Uterus (tissue), 4 donors: ENCODE data around the gene ARAP1. TPM values are rescaled to one million over a fixed set of nuclear protein-coding genes. Genes with fewer than 3 reads are reported as not detected.

Source experiments
- DNase-seq, 2 donors: peaks; one replicate each; pipeline ENCODE4 v3.0.0-alpha.2; 2019 to 2020
- H3K27ac ChIP-seq, 2 donors: fragments of 200-600 bp; sonication (generic); 1 replicate in 1 of 2; 2 replicates in 1 of 2; pipeline ENCODE4 v1.5.1; 2016 to 2018
- H3K27me3 ChIP-seq, 2 donors: fragments of 200-600 bp; sonication (generic); one replicate each; pipeline ENCODE4 v1.5.1; 2018 to 2019; ENCODE audit warnings: control low read depth in 1 of 2
- H3K36me3 ChIP-seq, 2 donors: fragments of 200-600 bp; sonication (generic); one replicate each; pipeline ENCODE4 v1.5.1; 2019; ENCODE audit warnings: control low read depth in 1 of 2
- H3K4me1 ChIP-seq, 2 donors: fragments of 200-600 bp; sonication (generic); one replicate each; pipeline ENCODE4 v1.5.1; 2018 to 2019; ENCODE audit warnings: control low read depth in 1 of 2
- H3K4me3 ChIP-seq, 2 donors: fragments of 200-600 bp; sonication (generic); 1 replicate in 1 of 2; 2 replicates in 1 of 2; pipeline ENCODE4 v1.5.1; 2018 to 2019; ENCODE audit warnings: mild to moderate bottlenecking in 1 of 2
- H3K9me3 ChIP-seq, 2 donors: fragments of 200-600 bp; sonication (generic); one replicate each; pipeline ENCODE4 v1.5.1; 2019; ENCODE audit warnings: control low read depth in 1 of 2
- POLR2A ChIP-seq, 2 donors: fragments of 450-650 bp; IDR thresholded peaks; one replicate each; pipeline ENCODE4 v1.6.1; 2016; ENCODE audit warnings: antibody characterized with exemption in 2 of 2, mild to moderate bottlenecking in 1 of 2, moderate library complexity in 1 of 2
- intact Hi-C: fragments of 100-400 bp; cut with DNase I; formaldehyde crosslinking; loops from one replicate; pipeline ENCODE4 v1.15.1; 2023; ENCODE audit warnings: low total_unique reads
- total RNA-seq, 4 donors: library from RNA; depleted of rRNA in 3 of 4; stranded (reverse); fragments of >200 nt in 3 of 4; gene quantifications; one replicate each; pipeline versions ENCODE4 v1.1.0 to v1.2.4, GENCODE V29; 2014 to 2023
- TF ChIP-seq, protein P1 (sequence below), 4 experiments: fragments of 200-600 bp in 2 of 4; fragments of 450-650 bp in 2 of 4; sonication (generic) in 2 of 4; IDR thresholded peaks; one replicate each; pipeline ENCODE4 v1.5.1; 2016 to 2019; ENCODE audit warnings: antibody characterized with exemption in 4 of 4, mild to moderate bottlenecking in 2 of 4, moderate library complexity in 1 of 4
- donor health status: DM: yes; HTN: yes; CAD: no.

ARAP1 gene
- total RNA-seq, 4 donors from 2014 or later = 21.3 to 222 (median 70.4) TPM

DNA sequence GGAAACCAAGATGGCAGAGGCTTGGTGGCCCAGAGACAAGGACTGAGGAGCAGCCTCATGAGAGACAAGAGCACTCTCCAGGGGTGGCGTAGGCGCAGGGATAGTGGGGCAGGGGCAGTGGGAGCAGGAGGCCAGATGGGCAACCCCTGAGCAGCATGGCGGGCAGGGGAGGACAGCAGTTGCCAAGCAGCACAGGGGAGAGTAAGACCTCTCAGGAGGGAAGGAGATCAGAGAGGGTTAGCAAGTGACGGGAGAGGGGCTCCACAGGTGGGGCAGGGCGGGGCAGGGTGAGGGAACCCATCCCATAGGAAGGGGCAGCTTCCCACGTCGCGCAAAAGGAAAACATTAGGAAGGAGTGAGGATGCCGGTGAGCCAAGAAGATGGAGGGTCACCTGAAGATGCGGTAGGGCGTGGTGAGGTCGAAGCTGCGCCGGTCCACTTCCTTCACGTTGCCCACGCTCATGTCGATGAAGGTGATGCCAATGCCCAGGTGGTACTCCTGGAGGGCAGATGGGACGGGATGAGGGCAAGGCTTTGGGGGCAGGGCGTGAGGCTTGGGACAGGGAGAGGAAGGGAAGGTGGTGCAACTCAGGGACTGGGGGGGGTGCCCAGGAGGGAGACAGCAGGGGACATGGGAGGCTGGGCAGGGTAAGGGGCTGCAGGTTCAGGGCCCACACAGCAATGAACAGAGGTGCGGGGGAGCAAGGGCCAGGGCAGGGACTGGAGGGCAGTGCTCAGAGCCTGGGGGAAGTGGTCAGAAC, 42.5 kb downstream of the ARAP1 start:
- no peak for TF ChIP-seq POLR2A (IDR thresholded peaks at IDR 0.05)
- TF ChIP-seq, protein P1, sequence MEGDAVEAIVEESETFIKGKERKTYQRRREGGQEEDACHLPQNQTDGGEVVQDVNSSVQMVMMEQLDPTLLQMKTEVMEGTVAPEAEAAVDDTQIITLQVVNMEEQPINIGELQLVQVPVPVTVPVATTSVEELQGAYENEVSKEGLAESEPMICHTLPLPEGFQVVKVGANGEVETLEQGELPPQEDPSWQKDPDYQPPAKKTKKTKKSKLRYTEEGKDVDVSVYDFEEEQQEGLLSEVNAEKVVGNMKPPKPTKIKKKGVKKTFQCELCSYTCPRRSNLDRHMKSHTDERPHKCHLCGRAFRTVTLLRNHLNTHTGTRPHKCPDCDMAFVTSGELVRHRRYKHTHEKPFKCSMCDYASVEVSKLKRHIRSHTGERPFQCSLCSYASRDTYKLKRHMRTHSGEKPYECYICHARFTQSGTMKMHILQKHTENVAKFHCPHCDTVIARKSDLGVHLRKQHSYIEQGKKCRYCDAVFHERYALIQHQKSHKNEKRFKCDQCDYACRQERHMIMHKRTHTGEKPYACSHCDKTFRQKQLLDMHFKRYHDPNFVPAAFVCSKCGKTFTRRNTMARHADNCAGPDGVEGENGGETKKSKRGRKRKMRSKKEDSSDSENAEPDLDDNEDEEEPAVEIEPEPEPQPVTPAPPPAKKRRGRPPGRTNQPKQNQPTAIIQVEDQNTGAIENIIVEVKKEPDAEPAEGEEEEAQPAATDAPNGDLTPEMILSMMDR (IDR thresholded peaks at IDR 0.05) = no peak
- intact Hi-C loops = no loop called here
- H3K4me1 ChIP-seq = no peaks in the 10 kb centered on the region
- no peaks in the 10 kb centered on the region for H3K36me3 ChIP-seq
- H3K27ac ChIP-seq = no peak overlapping the region
- no peaks in the 10 kb centered on the region for H3K27me3 ChIP-seq
- DNase-seq = no peak
- no peaks in the 10 kb centered on the region for H3K9me3 ChIP-seq
- H3K4me3 ChIP-seq = no peak overlapping the region

DNA sequence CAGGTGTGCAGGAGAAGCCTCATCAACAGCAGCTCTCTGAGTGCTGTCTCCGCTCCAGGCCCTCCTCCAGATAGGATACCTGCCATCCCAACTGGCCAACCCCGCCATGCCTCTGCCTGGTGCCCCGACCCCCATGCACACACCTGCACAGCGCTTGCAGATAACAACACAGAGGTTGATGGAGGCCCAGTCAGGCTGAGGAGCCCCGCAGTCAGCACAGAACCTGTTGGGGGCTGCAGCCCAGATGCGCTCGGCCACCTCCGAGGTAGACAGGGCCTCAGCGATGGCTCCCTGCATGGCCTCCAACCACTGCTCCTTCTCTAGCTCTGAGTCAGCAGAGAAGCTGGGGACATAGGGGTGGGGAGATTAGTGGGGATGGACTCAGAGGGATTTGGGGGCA, 45.2 kb downstream of the ARAP1 start:
- Histone ChIP-seq H3K36me3 (no peaks in the 10 kb centered on the region), H3K27ac (no peak overlapping the region), H3K27me3 (no peaks in the 10 kb centered on the region), H3K4me1 (peaks cover 13 to 18% of the 10 kb centered on the region in 2 donors), H3K4me3 (no peak overlapping the region), H3K9me3 (no peaks in the 10 kb centered on the region)
- no peak for DNase-seq
- TF ChIP-seq, protein P1 (IDR thresholded peaks at IDR 0.05) = no peak
- no peak for TF ChIP-seq POLR2A (IDR thresholded peaks at IDR 0.05)
- intact Hi-C loops = no loop called here

DNA sequence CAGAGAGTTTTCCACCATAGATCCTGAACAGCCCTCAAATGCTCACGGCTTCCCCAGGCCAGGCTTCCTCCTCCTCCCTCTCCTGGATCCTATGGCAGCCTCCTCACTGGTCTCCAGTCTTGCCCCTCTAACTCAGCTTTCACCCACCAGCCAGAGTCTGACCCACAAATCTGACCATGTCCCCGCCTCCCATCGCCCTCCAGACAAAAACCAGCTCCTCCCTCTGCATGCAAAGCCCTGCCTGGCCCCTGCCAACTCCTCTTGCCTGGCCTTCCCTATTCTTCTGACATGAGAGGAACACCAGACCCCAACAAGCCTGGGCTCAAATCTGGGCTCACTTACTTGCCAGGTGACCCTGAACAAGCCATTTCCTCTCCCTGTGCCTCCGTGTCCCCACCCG, 45.6 kb downstream of the ARAP1 start:
- Histone ChIP-seq H3K4me1 (peaks cover 13 to 18% of the 10 kb centered on the region in 2 donors), H3K9me3 (no peaks in the 10 kb centered on the region), H3K27me3 (no peaks in the 10 kb centered on the region), H3K36me3 (no peaks in the 10 kb centered on the region), H3K4me3 (no peak overlapping the region), H3K27ac (no peak overlapping the region)
- no peak for TF ChIP-seq POLR2A (IDR thresholded peaks at IDR 0.05)
- TF ChIP-seq, protein P1 (IDR thresholded peaks at IDR 0.05) = no peak
- no peak for DNase-seq
- intact Hi-C loops = no loop called here

- no peaks in the 10 kb centered on the region for H3K9me3 ChIP-seq
- no peak overlapping the region for H3K27ac ChIP-seq
- no peak overlapping the region for H3K4me3 ChIP-seq
- intact Hi-C loops = no loop called here
- no peak for TF ChIP-seq POLR2A (IDR thresholded peaks at IDR 0.05)
- TF ChIP-seq, protein P1 (IDR thresholded peaks at IDR 0.05) = no peak
- no peaks in the 10 kb centered on the region for H3K36me3 ChIP-seq
- no peak for DNase-seq
- H3K4me1 ChIP-seq = peaks cover 13 to 18% of the 10 kb centered on the region in 2 donors
- no peaks in the 10 kb centered on the region for H3K27me3 ChIP-seq
Observed at GRCh38 chr11:72705442-72706365, 46.5 kb downstream of the ARAP1 start.
